NCI-H146 (cell line): ENCODE measurements around the gene RASAL2.
"Not testable (repeated sequence)": the region's sequence is repeated elsewhere in the genome, so short reads cannot be mapped to it uniquely, and the experiment has no call there.

Experiments used
- DNase-seq: peaks from one replicate; lab custom pipeline; 2025; lab: John Stamatoyannopoulos, UW

The RASAL2 gene

GRCh38 chr1:178165196-178165595, 71.3 kb downstream of the RASAL2 start:
- no peak for DNase-seq

- no peak for DNase-seq
Observed at GRCh38 chr1:178166429-178167024, 72.6 kb downstream of the RASAL2 start.

GRCh38 chr1:178168536-178168935, 74.6 kb downstream of the RASAL2 start:
- DNase-seq, result no peak

GRCh38 chr1:178169649-178170048, 75.7 kb downstream of the RASAL2 start:
- no peak for DNase-seq

- no peak for DNase-seq
Observed at GRCh38 chr1:178172939-178173338, 79.0 kb downstream of the RASAL2 start.

GRCh38 chr1:178174539-178174938, 80.6 kb downstream of the RASAL2 start:
- DNase-seq, result no peak

- DNase-seq, result no peak
Observed at GRCh38 chr1:178180405-178180804, 86.5 kb downstream of the RASAL2 start.

- DNase-seq, result no peak
Observed at GRCh38 chr1:178183796-178184195, 89.9 kb downstream of the RASAL2 start.

- DNase-seq, result no peak
Observed at GRCh38 chr1:178188306-178188705, 94.4 kb downstream of the RASAL2 start.

GRCh38 chr1:178189814-178190213, 95.9 kb downstream of the RASAL2 start:
- peak; percentile 55 for DNase-seq

GRCh38 chr1:178190881-178191280, 97.0 kb downstream of the RASAL2 start:
- no peak for DNase-seq

- DNase-seq, result peak; percentile 34
Observed at GRCh38 chr1:178192686-178193085, 98.8 kb downstream of the RASAL2 start.

GRCh38 chr1:178196631-178197030, 102.7 kb downstream of the RASAL2 start:
- no peak for DNase-seq

GRCh38 chr1:178202095-178202494, 108.2 kb downstream of the RASAL2 start:
- DNase-seq, result not testable (repeated sequence)

- DNase-seq, result not testable (repeated sequence)
Observed at GRCh38 chr1:178202546-178202945, 108.6 kb downstream of the RASAL2 start.

GRCh38 chr1:178208269-178208856, 114.5 kb downstream of the RASAL2 start:
- not testable (repeated sequence) for DNase-seq

GRCh38 chr1:178209935-178210334, 116.0 kb downstream of the RASAL2 start:
- no peak for DNase-seq

GRCh38 chr1:178218550-178218949, 124.6 kb downstream of the RASAL2 start:
- DNase-seq, result no peak

- no peak for DNase-seq
Observed at GRCh38 chr1:178220094-178220493, 126.2 kb downstream of the RASAL2 start.

- no peak for DNase-seq
Observed at GRCh38 chr1:178223289-178223688, 129.4 kb downstream of the RASAL2 start.

- DNase-seq, result no peak
Observed at GRCh38 chr1:178224358-178224757, 130.5 kb downstream of the RASAL2 start.

GRCh38 chr1:178230881-178231409, 137.0 kb downstream of the RASAL2 start:
- no peak for DNase-seq

GRCh38 chr1:178232108-178232507, 138.2 kb downstream of the RASAL2 start:
- DNase-seq, result no peak

GRCh38 chr1:178232949-178233348, 139.0 kb downstream of the RASAL2 start:
- DNase-seq, result no peak
